HL-60/S4 treated with phorbol 12-myristate 13-acetate at 8.2 ng/mL for 4 days and 3 days (cell line): Measurements from ENCODE around the gene VASH1.
"Not testable (repeated sequence)": the region's sequence is repeated elsewhere in the genome, so short reads cannot be mapped to it uniquely, and the experiment has no call there.

Source experiments
- in situ Hi-C: fragments of 300-500 bp; cut with MboI; formaldehyde crosslinking; loops from 2 replicates; pipeline ENCODE4 v1.15.0; 2022; ENCODE audit warnings: low sequenced_read_pairs

VASH1 gene

GRCh38 chr14:76761136-76761959 lies at the start of gene VASH1:
Gene VASH1, plus strand, starts transcription at chr14:76761468. Its CDS starts 1,354 bp downstream, at chr14:76762822.
- in situ Hi-C loops, result no loop called here

GRCh38 chr14:76713121-76713520 lies 48.1 kb upstream of the VASH1 start:
- in situ Hi-C loops, result loop anchor here (10.0 kb wide), 1 partner anchor 72 kb away; no protein-coding TSS in a partner anchor

- in situ Hi-C loops, result loop anchor here (10.0 kb wide), 1 partner anchor 70 kb away; no protein-coding TSS in a partner anchor
Measured at GRCh38 chr14:76714470-76714869, 46.8 kb upstream of the VASH1 start.

GRCh38 chr14:76715101-76715500 lies 46.2 kb upstream of the VASH1 start:
- in situ Hi-C loops, result loop anchor here (10.0 kb wide), 1 partner anchor 70 kb away; no protein-coding TSS in a partner anchor

- in situ Hi-C loops, result loop anchor here (10.0 kb wide), 1 partner anchor 69 kb away; no protein-coding TSS in a partner anchor
Measured at GRCh38 chr14:76715511-76716081, 45.7 kb upstream of the VASH1 start.

GRCh38 chr14:76716285-76716684 lies 45.0 kb upstream of the VASH1 start:
- in situ Hi-C loops, result loop anchor here (10.0 kb wide), 1 partner anchor 69 kb away; no protein-coding TSS in a partner anchor

- in situ Hi-C loops, result loop anchor here (10.0 kb wide), 1 partner anchor 67 kb away; no protein-coding TSS in a partner anchor
Measured at GRCh38 chr14:76717508-76718290, 43.6 kb upstream of the VASH1 start.

GRCh38 chr14:76718306-76719040 lies 42.8 kb upstream of the VASH1 start:
- in situ Hi-C loops, result loop anchor here (10.0 kb wide), 1 partner anchor 66 kb away; no protein-coding TSS in a partner anchor

GRCh38 chr14:76719666-76720065 lies 41.6 kb upstream of the VASH1 start:
- in situ Hi-C loops, result loop anchor here (10.0 kb wide), 1 partner anchor 65 kb away; no protein-coding TSS in a partner anchor

GRCh38 chr14:76720382-76720813 lies 40.9 kb upstream of the VASH1 start:
- in situ Hi-C loops, result no loop called here

GRCh38 chr14:76721506-76721905 lies 39.8 kb upstream of the VASH1 start:
- in situ Hi-C loops, result not testable (repeated sequence)

- in situ Hi-C loops, result no loop called here
Measured at GRCh38 chr14:76724651-76725550, 36.4 kb upstream of the VASH1 start.

GRCh38 chr14:76726551-76726970 lies 34.7 kb upstream of the VASH1 start:
- in situ Hi-C loops, result no loop called here

- in situ Hi-C loops, result no loop called here
Measured at GRCh38 chr14:76727384-76727783, 33.9 kb upstream of the VASH1 start.

GRCh38 chr14:76727901-76728300 lies 33.4 kb upstream of the VASH1 start:
- in situ Hi-C loops, result no loop called here

GRCh38 chr14:76729258-76729657 lies 32.0 kb upstream of the VASH1 start:
- in situ Hi-C loops, result no loop called here

- in situ Hi-C loops, result no loop called here
Measured at GRCh38 chr14:76729953-76730505, 31.2 kb upstream of the VASH1 start.

- in situ Hi-C loops, result not testable (repeated sequence)
Measured at GRCh38 chr14:76734501-76734900, 26.8 kb upstream of the VASH1 start.

- in situ Hi-C loops, result no loop called here
Measured at GRCh38 chr14:76736514-76736913, 24.8 kb upstream of the VASH1 start.
